Type B pancreatic cell (in vitro differentiated cells): ENCODE measurements around the gene RBM39. TPM values are rescaled to one million over a fixed set of nuclear protein-coding genes. Genes with fewer than 3 reads are reported as not detected.
A peak's percentile ranks its signal among the peaks of the same experiment; 100 is the strongest.

ENCODE experiments used
- DNase-seq: peaks from one replicate; pipeline ENCODE4 v3.0.0; 2021; ENCODE audit warnings: mixed read lengths; ENCODE audit not compliant: unreplicated experiment; ENCODE audit errors: extremely low spot score
- H3K27ac Mint-ChIP-seq: 2 replicates; pipeline ENCODE4 v1.8.0; 2021; ENCODE audit warnings: mild to moderate bottlenecking, mixed read lengths
- H3K27me3 Mint-ChIP-seq: 2 replicates; pipeline ENCODE4 v1.8.0; 2021; ENCODE audit warnings: mixed read lengths
- H3K36me3 Mint-ChIP-seq: 2 replicates; pipeline ENCODE4 v1.8.0; 2021; ENCODE audit warnings: mixed read lengths
- H3K4me1 Mint-ChIP-seq: one replicate; pipeline ENCODE4 v1.8.0; 2021; ENCODE audit warnings: mixed read lengths; ENCODE audit not compliant: unreplicated experiment
- H3K4me3 Mint-ChIP-seq: 2 replicates; pipeline ENCODE4 v1.8.0; 2021; ENCODE audit warnings: mild to moderate bottlenecking, mixed read lengths
- H3K9me3 Mint-ChIP-seq: 2 replicates; pipeline ENCODE4 v1.8.0; 2021; ENCODE audit warnings: mixed read lengths
- total RNA-seq: library from RNA; stranded (reverse); gene quantifications from 2 replicates; pipeline ENCODE4 v1.2.1, GENCODE V29; 2021; ENCODE audit warnings: low replicate concordance
- TF ChIP-seq, protein P1 (sequence below): fragments of 200-600 bp; sonication (generic); conservative IDR thresholded peaks from 2 replicates; pipeline ENCODE4 v1.5.0; 2021; ENCODE audit warnings: antibody characterized with exemption, mild to moderate bottlenecking

Gene RBM39
- total RNA-seq, 1 donor from 2014 or later = 398 TPM

DNA sequence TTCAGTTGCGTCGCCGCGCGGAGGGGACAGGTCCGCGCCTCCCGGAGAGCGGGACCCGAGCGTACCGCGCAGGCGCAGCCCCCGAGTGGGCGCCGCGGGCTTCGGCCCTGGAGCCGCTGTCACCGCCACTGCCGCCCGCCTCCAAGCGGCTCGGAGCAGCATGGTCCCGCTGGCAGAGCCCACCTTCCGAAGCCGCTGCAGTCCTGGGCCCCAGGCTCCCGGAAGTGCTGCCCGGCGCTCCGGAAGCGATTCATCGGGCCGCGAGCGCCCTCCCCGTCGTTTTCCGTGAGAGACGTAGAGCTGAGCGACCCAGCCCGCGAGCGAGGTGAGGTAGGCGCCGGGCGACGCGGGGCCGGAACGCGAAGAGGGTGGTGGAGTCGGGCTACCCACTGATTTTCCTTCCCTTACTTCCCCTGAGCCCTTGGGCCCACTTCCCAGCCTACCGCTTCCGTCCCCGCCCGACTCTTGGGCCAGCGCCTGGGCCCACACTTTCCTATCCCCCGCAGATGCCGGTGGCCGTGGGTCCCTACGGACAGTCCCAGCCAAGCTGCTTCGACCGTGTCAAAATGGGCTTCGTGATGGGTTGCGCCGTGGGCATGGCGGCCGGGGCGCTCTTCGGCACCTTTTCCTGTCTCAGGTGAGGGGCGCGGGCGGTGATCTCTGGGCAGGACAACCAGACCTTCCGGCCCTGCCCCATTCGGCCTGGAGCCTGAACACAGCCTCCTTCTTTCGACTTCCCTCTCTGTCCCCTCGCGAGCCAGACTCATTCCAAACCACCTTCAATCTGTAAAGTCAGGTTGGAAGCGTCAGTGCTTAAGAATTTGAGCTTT lies 42.7 kb downstream of the RBM39 start, which contains the start of the genes NFS1 and ROMO1:
Gene NFS1 (minus strand): TSS at position 226 of the 830 bp plus-strand sequence. CDS start 64 bp downstream, at position 162.
Gene ROMO1 (plus strand): TSS at position 279 of the 830 bp plus-strand sequence. CDS start 228 bp downstream, at position 507.
- DNase-seq = peak; percentile 93
- no peaks in the 10 kb centered on the region for H3K27me3 Mint-ChIP-seq
- TF ChIP-seq, protein P1, sequence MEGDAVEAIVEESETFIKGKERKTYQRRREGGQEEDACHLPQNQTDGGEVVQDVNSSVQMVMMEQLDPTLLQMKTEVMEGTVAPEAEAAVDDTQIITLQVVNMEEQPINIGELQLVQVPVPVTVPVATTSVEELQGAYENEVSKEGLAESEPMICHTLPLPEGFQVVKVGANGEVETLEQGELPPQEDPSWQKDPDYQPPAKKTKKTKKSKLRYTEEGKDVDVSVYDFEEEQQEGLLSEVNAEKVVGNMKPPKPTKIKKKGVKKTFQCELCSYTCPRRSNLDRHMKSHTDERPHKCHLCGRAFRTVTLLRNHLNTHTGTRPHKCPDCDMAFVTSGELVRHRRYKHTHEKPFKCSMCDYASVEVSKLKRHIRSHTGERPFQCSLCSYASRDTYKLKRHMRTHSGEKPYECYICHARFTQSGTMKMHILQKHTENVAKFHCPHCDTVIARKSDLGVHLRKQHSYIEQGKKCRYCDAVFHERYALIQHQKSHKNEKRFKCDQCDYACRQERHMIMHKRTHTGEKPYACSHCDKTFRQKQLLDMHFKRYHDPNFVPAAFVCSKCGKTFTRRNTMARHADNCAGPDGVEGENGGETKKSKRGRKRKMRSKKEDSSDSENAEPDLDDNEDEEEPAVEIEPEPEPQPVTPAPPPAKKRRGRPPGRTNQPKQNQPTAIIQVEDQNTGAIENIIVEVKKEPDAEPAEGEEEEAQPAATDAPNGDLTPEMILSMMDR = peak; percentile 60
- peaks cover 9% of the 10 kb centered on the region for H3K36me3 Mint-ChIP-seq
- H3K4me1 Mint-ChIP-seq = peaks cover 23% of the 10 kb centered on the region
- H3K4me3 Mint-ChIP-seq = peak within 1 kb of the TSS; percentile 92
- peak within 1 kb of the TSS; percentile 85 for H3K27ac Mint-ChIP-seq
- no peaks in the 10 kb centered on the region for H3K9me3 Mint-ChIP-seq

DNA sequence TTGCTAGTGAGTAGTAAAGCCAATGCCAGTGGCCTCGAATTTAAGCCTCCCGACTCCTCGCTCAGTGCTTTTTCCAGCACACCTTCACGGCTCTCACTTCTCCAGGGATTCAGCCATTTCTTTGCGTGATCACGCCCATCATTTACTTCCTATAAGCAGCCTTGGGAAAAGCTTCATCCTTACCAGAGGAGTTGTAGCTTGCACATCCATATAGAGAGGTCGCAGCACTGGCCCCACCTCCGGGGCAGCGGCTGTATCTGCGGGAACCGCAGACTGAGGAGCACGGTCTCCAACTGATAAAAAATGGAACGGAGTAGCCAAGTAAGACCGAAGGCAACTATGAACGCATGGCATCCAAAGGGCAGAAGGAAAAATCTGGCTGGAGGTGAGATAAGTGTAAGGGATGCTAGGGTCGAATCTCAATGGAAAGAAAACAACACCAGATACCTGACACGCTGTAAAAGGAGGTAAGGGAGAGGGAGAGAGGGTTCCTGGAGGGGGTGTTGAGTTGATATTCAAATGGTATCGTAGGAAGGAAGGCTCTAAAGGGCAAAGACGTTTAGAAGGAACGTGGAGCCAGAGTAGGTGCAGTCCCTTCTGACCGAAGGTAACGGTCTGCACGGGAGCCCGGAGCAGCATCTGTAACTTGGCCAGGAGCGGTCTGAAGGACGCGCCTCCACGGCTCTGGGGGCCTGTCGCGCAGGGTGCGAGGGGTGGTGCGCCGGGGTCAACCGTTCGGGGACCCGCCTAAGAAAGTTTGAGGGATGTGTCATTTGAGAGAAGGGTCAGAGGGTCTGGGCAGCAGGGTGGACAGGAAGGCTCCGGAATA lies 43.5 kb downstream of the RBM39 start:
- Mint-ChIP-seq H3K27ac (peak overlapping the region; percentile 85), H3K4me3 (peak overlapping the region; percentile 92), H3K9me3 (no peaks in the 10 kb centered on the region), H3K36me3 (peaks cover 8% of the 10 kb centered on the region), H3K4me1 (peaks cover 23% of the 10 kb centered on the region), H3K27me3 (no peaks in the 10 kb centered on the region)
- DNase-seq = peak; percentile 45
- TF ChIP-seq, protein P1 = no peak

- peak; percentile 29 for DNase-seq
- TF ChIP-seq, protein P1 = no peak
- Mint-ChIP-seq H3K36me3 (peaks cover 8% of the 10 kb centered on the region), H3K4me1 (peaks cover 23% of the 10 kb centered on the region), H3K9me3 (no peaks in the 10 kb centered on the region), H3K4me3 (peak overlapping the region; percentile 92), H3K27me3 (no peaks in the 10 kb centered on the region), H3K27ac (no peak overlapping the region)
These were observed 44.3 kb downstream of the RBM39 start for GRCh38 chr20:35697696-35698297.

GRCh38 chr20:35695978-35696377 lies 46.1 kb downstream of the RBM39 start:
- Mint-ChIP-seq H3K36me3 (no peaks in the 10 kb centered on the region), H3K4me1 (peaks cover 23% of the 10 kb centered on the region), H3K27ac (no peak overlapping the region), H3K4me3 (no peak overlapping the region), H3K9me3 (no peaks in the 10 kb centered on the region), H3K27me3 (no peaks in the 10 kb centered on the region)
- peak; percentile 20 for DNase-seq
- TF ChIP-seq, protein P1 = no peak

DNA sequence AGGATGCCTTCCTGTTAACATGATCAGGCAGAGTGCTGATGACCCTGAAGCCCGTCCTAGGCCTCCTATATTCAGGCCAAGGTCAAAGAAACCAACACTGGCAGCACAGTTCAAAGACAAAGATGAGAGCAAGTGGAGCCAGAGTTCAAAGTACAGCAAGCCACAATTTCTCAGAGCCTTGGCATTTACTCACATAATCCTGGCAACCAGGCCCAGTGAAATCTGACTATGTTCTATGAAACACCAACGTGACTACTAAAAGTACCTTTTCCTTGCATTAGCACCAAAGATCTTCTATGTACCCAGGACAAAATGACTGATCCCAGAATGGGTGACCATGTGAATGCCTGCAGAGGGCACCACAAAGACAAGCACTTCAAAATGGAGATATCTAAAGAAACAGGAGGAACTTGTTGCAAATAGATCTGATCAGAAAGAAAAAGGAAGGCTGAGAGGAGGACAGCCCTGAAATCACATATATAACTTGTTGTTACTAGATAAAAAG lies 46.8 kb downstream of the RBM39 start:
- peaks cover 16% of the 10 kb centered on the region for H3K4me1 Mint-ChIP-seq

More for the DNA sequence above, 46.8 kb downstream of the RBM39 start:
- H3K27ac Mint-ChIP-seq = no peak overlapping the region
- H3K27me3 Mint-ChIP-seq = no peaks in the 10 kb centered on the region
- no peak overlapping the region for H3K4me3 Mint-ChIP-seq
- no peaks in the 10 kb centered on the region for H3K9me3 Mint-ChIP-seq
- H3K36me3 Mint-ChIP-seq = peaks cover 2% of the 10 kb centered on the region
- TF ChIP-seq, protein P1 = no peak
- DNase-seq = peak; percentile 40
